HG03439 (cell line): Measurements from ENCODE around the gene TANGO6.

ENCODE experiments used
- ATAC-seq: cut with Tn5 transposase; IDR thresholded peaks from one replicate; pipeline ENCODE4 v1.9.1; 2021; ENCODE audit warnings: mild to moderate bottlenecking, moderate library complexity; ENCODE audit not compliant: unreplicated experiment

The TANGO6 gene

GRCh38 chr16:69133373-69133954, 290.1 kb downstream of the TANGO6 start:
- ATAC-seq: no peak
